Neural crest cell (in vitro differentiated cells): ENCODE results near the gene DCPS. TPM values are rescaled to one million over a fixed set of nuclear protein-coding genes. Genes with fewer than 3 reads are reported as not detected.

Source experiments
- DNase-seq: peaks from one replicate; pipeline ENCODE4 v3.0.0; 2021; ENCODE audit warnings: low read depth, mixed read lengths, low spot score
- H3K27ac Mint-ChIP-seq: one replicate; pipeline ENCODE4 v1.8.0; 2021; ENCODE audit warnings: mild to moderate bottlenecking, mixed read lengths; ENCODE audit not compliant: unreplicated experiment
- H3K27me3 Mint-ChIP-seq: 2 replicates; pipeline ENCODE4 v1.8.0; 2021; ENCODE audit warnings: low read depth, mild to moderate bottlenecking, mixed read lengths
- H3K36me3 Mint-ChIP-seq: 2 replicates; pipeline ENCODE4 v1.8.0; 2021; ENCODE audit warnings: low read depth, mild to moderate bottlenecking, mixed read lengths
- H3K4me1 Mint-ChIP-seq: 2 replicates; pipeline ENCODE4 v1.8.0; 2021; ENCODE audit warnings: mixed read lengths
- H3K4me3 Mint-ChIP-seq: one replicate; pipeline ENCODE4 v1.8.0; 2021; ENCODE audit warnings: mild to moderate bottlenecking, mixed read lengths
- H3K9me3 Mint-ChIP-seq: 2 replicates; pipeline ENCODE4 v1.8.0; 2021; ENCODE audit warnings: mixed read lengths
- total RNA-seq: library from RNA; stranded (reverse); gene quantifications from 2 replicates; pipeline ENCODE4 v1.2.1, GENCODE V29; 2021
- TF ChIP-seq, protein P1 (sequence below): fragments of 200-600 bp; sonication (generic); conservative IDR thresholded peaks from 2 replicates; pipeline ENCODE4 v1.5.0; 2021; ENCODE audit warnings: antibody characterized with exemption, mild to moderate bottlenecking

Gene DCPS
- total RNA-seq, 1 donor from 2014 or later: 23.3 TPM

DNA sequence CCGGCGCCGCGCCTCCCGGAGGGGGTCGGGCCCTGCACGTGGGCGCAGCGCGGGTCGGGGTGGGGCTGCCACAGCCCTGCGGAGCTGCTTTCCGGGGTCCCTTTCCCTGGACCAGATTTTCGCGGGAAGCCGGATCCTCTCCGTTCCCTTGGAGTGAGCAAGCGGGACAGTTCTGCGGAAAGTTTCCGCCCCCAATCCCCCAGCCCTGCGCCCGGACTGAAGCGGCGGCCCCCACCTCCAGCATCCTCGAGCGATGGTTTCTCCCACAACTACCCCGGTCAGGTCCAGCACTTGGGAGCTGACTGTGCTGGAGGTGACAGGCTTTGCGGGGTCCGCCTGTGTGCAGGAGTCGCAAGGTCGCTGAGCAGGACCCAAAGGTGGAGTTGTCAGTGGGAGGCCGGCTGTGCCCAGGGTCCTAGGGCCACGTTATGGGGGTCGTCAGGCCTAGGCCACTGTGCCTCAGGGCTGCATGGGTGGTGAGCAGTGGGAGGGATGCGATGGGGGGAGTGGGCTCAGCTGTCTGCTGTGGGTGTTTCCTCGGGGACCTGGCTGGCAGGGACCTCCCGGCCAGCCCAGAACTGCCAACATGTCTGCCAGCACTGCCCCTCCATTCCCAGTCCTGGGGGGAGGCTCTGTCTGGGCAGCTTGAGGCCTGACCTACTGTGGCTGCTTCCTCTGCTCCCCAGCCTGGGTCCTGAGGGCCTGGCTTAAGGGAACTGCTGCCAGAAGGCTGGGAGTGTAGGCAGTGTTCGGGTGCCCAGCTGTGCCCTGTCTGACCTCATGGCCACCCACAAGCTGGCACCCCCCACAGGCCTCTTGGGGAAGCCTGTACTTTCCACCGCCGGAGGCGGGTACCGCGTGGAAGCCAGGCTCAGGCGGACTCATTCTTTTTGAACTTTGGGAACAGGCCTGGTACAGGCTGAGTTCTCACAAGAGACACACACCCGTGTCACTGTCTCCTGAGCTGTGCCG is 52.4 kb downstream of the DCPS start:
- Mint-ChIP-seq H3K4me1 (peaks cover 56% of the 10 kb centered on the region), H3K27me3 (no peaks in the 10 kb centered on the region), H3K36me3 (peaks cover 3% of the 10 kb centered on the region), H3K9me3 (no peaks in the 10 kb centered on the region), H3K27ac (no peak overlapping the region), H3K4me3 (peak overlapping the region; percentile 83)
- DNase-seq: no peak
- TF ChIP-seq, protein P1, sequence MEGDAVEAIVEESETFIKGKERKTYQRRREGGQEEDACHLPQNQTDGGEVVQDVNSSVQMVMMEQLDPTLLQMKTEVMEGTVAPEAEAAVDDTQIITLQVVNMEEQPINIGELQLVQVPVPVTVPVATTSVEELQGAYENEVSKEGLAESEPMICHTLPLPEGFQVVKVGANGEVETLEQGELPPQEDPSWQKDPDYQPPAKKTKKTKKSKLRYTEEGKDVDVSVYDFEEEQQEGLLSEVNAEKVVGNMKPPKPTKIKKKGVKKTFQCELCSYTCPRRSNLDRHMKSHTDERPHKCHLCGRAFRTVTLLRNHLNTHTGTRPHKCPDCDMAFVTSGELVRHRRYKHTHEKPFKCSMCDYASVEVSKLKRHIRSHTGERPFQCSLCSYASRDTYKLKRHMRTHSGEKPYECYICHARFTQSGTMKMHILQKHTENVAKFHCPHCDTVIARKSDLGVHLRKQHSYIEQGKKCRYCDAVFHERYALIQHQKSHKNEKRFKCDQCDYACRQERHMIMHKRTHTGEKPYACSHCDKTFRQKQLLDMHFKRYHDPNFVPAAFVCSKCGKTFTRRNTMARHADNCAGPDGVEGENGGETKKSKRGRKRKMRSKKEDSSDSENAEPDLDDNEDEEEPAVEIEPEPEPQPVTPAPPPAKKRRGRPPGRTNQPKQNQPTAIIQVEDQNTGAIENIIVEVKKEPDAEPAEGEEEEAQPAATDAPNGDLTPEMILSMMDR: no peak

DNA sequence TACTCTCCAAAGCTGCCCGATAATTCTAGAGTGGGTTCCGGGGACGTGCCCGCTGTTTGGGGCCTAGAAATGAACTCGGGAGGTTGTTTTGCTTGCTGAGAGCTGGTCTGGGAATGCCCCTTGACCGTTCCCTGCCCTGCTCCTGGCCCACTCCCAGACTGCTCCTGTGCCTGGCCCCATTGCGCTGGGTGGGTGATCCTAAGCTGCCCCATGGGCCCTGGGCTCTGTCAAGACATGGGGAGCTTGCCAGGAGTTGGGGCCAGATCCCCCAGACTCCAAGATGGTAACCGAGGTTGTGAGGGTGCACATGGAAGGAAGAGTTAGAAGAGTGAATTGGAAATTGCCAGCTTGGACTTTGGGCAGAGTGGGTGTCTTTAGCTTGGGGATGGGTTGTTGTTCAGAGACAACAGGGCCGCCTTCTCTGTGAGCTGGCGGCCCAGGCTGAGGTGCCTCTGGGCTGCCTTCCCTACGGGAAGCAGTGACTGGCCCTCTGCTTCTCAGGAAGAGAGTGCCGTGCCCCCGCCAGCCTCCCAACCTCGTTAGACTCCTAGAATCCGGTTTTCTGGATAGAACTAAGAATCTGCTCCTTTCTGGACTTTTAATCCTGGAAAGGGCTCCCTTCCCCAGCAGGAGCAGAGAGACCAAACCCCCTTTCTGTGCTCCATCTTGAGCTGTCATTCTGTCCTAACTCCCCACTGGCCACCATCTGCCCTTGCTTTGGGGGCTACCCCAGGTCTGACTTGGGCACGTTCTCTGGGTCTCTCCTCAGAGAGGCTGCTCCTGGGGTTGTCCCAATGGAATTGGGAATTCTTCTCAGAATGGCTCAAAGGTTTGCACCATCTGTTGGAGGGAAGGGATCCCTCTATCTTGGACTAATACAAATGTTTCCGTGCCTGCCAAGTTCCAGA is 53.4 kb downstream of the DCPS start:
- H3K27ac Mint-ChIP-seq: peak overlapping the region; percentile 40

DNA sequence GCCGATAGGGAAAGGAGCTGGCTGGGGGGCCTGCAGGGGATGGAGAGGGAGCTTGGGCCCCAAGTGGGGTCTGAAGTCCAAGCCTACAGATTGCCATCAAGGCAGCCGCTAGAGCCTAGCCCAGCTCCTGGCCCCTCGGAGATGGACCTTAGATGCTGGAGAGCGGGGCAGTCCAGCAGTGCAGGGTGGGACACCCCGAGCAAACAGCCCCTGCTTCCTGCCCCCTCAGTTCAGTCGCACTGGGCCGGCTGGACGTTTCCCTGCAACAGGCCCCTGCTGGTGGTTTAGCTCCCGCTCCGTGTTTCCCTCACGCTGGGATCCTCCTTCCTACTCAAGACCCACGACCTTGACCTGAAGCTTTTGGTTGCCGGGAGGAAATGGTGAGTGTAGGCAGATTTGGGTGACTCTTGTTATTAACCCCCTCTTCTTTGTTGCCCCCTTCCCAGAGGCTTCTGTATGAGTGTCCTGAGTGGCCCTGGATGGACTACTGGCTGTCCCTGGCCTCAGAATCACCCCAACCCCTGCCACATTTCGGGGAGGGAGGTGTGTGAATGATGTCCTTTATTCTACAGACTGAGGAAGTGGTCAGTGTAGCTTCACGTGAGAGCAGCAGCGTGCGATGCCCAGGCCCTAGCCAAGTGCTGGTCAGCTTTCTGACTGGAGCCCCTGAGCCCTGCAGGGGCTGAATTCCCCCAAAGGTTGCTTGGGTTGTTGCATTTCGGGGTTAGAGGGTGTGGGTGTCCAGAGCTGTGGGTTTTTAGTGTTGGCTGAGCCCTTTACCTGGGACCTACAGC is 54.3 kb downstream of the DCPS start:
- no peak for DNase-seq
- Mint-ChIP-seq H3K4me1 (peaks cover 57% of the 10 kb centered on the region), H3K27me3 (no peaks in the 10 kb centered on the region), H3K27ac (peak overlapping the region; percentile 59), H3K9me3 (no peaks in the 10 kb centered on the region), H3K36me3 (no peaks in the 10 kb centered on the region), H3K4me3 (peak overlapping the region; percentile 83)
- TF ChIP-seq, protein P1: no peak

More for the DNA sequence above, 53.4 kb downstream of the DCPS start:
- peaks cover 3% of the 10 kb centered on the region for H3K36me3 Mint-ChIP-seq
- peak overlapping the region; percentile 83 for H3K4me3 Mint-ChIP-seq
- peaks cover 58% of the 10 kb centered on the region for H3K4me1 Mint-ChIP-seq
- H3K27me3 Mint-ChIP-seq: no peaks in the 10 kb centered on the region
- DNase-seq: no peak
- H3K9me3 Mint-ChIP-seq: no peaks in the 10 kb centered on the region
- TF ChIP-seq, protein P1: no peak

DNA sequence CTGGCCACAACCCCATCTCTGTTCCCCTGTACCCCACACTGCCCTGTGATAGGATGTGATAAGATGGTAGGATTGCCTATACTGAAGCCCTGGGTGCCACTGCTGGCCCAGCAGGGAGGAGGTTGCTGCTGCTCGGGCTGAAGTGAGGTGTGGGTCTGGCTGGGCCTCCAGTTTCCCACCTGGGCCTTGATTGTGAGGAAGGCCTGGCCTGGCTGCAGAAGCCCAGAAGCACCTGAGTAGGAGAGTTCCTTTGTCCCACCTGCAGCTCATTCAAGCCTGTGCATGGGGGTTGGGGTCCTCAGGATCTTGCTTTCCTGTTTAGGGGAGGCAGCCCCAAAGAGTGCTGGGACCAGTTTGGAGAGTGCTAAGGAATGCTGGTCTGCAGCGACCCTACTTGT is 54.9 kb downstream of the DCPS start:
- DNase-seq: no peak
- no peak overlapping the region for H3K27ac Mint-ChIP-seq
- H3K4me1 Mint-ChIP-seq: peaks cover 57% of the 10 kb centered on the region

More for the DNA sequence above, 54.9 kb downstream of the DCPS start:
- peak overlapping the region; percentile 68 for H3K4me3 Mint-ChIP-seq
- no peaks in the 10 kb centered on the region for H3K27me3 Mint-ChIP-seq
- TF ChIP-seq, protein P1: no peak
- no peaks in the 10 kb centered on the region for H3K36me3 Mint-ChIP-seq
- no peaks in the 10 kb centered on the region for H3K9me3 Mint-ChIP-seq
